ENCODE measurements around the gene RNF19B. TPM values are rescaled to one million over a fixed set of nuclear protein-coding genes. Genes with fewer than 3 reads are reported as not detected.
"Not testable (repeated sequence)": the region's sequence is repeated elsewhere in the genome, so short reads cannot be mapped to it uniquely, and the experiment has no call there.

The RNF19B gene
- total RNA-seq, 2 experiments from 2014 or later, result 8.8 to 10.2 TPM

- peaks cover 15% of the 10 kb centered on the region for H3K4me1 Mint-ChIP-seq
- no peak overlapping the region for H3K4me3 Mint-ChIP-seq
- peaks cover 43% of the 10 kb centered on the region for H3K27me3 Mint-ChIP-seq
Measured at GRCh38 chr1:32915766-32916706, 48.6 kb downstream of the RNF19B start.

DNA sequence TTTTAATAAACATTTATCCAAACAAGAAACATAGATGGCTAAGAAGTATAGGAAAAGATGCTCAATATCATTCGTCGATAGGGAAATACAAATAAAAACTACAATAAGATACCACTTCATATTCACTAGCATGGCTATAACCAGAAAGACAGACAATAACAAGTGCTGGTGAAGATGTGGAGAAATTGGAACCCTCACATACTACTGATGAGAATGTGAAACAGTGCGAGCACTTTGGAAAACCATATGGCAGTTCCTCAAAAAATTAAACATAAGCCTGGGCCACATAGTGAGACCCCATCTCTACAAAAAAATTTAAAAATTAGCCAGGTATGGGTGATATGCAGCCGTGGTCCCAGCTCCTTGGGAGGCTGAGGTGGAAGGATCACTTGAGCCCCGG lies 54.3 kb downstream of the RNF19B start:
- H3K4me3 Mint-ChIP-seq, result no peak overlapping the region
- no peaks in the 10 kb centered on the region for H3K36me3 Mint-ChIP-seq
- H3K27me3 Mint-ChIP-seq, result peaks cover 4% of the 10 kb centered on the region
- H3K27ac Mint-ChIP-seq, result no peak overlapping the region
- DNase-seq, result no peak
- no peaks in the 10 kb centered on the region for H3K4me1 Mint-ChIP-seq
- no peaks in the 10 kb centered on the region for H3K9me3 Mint-ChIP-seq

More at GRCh38 chr1:32915766-32916706, 48.6 kb downstream of the RNF19B start:
- H3K9me3 Mint-ChIP-seq, result no peaks in the 10 kb centered on the region
- no peak for DNase-seq
- no peaks in the 10 kb centered on the region for H3K36me3 Mint-ChIP-seq
- no peak overlapping the region for H3K27ac Mint-ChIP-seq

GRCh38 chr1:32907435-32907834 lies 57.2 kb downstream of the RNF19B start:
- Mint-ChIP-seq H3K9me3 (no peaks in the 10 kb centered on the region), H3K27ac (no peak overlapping the region), H3K27me3 (peaks cover 6% of the 10 kb centered on the region), H3K36me3 (no peaks in the 10 kb centered on the region), H3K4me1 (no peaks in the 10 kb centered on the region), H3K4me3 (no peak overlapping the region)
- no peak for DNase-seq

- no peak overlapping the region for H3K27ac Mint-ChIP-seq
- no peaks in the 10 kb centered on the region for H3K36me3 Mint-ChIP-seq
- H3K9me3 Mint-ChIP-seq, result no peaks in the 10 kb centered on the region
- H3K4me1 Mint-ChIP-seq, result peaks cover 1% of the 10 kb centered on the region
- no peak for DNase-seq
- no peak overlapping the region for H3K4me3 Mint-ChIP-seq
- peaks cover 14% of the 10 kb centered on the region for H3K27me3 Mint-ChIP-seq
Measured at GRCh38 chr1:32906654-32907053, 58.0 kb downstream of the RNF19B start.

DNA sequence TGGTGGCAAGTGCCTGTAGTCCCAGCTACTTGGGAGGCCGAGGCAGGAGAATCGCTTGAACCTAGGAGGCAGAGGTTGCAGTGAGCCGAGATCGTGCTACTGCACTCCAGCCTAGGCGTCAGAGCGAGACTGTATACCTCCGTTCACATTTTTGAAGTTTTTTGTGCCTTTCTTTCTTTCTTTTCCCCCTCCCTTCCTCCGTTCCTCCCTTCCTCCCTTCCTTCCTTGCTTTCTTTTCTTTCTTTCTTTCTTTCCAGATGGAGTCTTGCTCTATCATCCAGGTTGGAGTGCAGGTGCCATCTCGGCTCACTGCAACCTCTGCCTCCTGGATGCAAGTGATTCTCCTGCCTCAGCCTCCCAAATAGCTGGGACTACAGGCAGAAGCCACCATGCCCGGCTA lies 59.0 kb downstream of the RNF19B start:
- not testable (repeated sequence) for H3K4me1 Mint-ChIP-seq, H3K27ac Mint-ChIP-seq, DNase-seq, H3K36me3 Mint-ChIP-seq, H3K9me3 Mint-ChIP-seq, H3K4me3 Mint-ChIP-seq
- peaks cover 20% of the 10 kb centered on the region for H3K27me3 Mint-ChIP-seq

DNA sequence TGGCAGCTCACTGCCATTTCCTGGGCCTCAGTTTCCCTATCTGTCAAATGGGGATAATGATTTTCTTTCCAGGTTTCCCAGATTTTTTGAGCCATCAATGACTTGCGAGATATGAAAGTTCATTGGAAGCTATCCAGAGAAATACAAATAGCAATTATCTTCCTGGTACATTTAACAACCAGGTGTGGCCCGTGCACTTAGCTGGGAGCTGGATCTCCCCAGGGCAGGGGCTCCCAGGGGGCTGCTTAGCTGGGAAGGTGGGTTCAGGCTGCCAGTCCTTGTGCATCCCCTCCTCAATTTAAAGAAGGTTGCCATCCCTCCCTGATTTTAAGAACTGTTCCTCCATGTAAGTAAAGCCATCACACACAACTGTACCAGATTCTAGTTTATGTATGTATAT lies 59.8 kb downstream of the RNF19B start:
- no peak overlapping the region for H3K4me3 Mint-ChIP-seq
- H3K4me1 Mint-ChIP-seq, result peaks cover 2% of the 10 kb centered on the region
- no peak for DNase-seq
- peaks cover 28% of the 10 kb centered on the region for H3K27me3 Mint-ChIP-seq
- H3K36me3 Mint-ChIP-seq, result no peaks in the 10 kb centered on the region
- no peak overlapping the region for H3K27ac Mint-ChIP-seq
- H3K9me3 Mint-ChIP-seq, result no peaks in the 10 kb centered on the region

DNA sequence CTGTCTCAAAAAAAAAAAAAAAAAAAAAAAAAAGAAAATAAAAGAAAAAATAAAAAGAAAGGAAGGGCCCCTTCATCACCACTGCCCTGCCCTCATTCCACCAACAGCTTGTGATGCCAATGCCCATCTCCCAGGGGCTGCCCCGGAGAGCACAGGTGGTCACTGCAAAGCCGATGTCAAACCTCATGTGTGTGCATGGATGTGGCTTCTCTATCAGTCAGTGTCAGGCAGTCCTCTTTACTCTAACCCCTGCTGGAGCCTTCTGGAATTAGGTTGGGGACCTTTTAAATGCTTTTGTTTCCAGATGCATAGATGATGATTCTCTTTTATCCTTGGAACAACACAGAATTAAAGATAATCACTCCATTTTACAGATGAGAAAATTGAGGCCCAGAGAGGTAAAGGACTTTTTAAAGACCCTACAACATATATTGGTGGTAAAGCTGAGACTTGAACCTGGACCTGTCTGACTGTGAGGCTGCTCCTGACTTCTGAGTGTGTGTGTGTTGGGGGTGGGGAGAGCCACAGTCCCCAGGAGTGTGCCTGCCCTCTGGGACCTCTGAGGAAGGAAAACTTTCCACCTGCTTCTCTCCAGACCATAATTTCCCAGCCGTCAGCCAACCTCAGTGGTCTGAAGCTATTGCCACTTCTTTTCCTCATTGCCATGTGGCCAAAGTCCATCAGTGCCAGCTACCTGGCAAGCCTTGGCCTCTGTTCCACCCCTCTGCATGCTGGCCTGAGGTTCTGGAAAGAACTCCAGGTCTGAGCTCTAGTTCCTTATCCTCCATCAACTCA lies 60.4 kb downstream of the RNF19B start:
- Mint-ChIP-seq H3K4me1 (peaks cover 2% of the 10 kb centered on the region), H3K4me3 (no peak overlapping the region), H3K9me3 (no peaks in the 10 kb centered on the region), H3K27me3 (peaks cover 32% of the 10 kb centered on the region), H3K27ac (no peak overlapping the region), H3K36me3 (no peaks in the 10 kb centered on the region)
- no peak for DNase-seq

GRCh38 chr1:32902535-32902920 lies 62.1 kb downstream of the RNF19B start:
- H3K36me3 Mint-ChIP-seq, result no peaks in the 10 kb centered on the region

GRCh38 chr1:32901823-32902534 lies 62.6 kb downstream of the RNF19B start:
- Mint-ChIP-seq H3K4me1 (peaks cover 2% of the 10 kb centered on the region), H3K27ac (no peak overlapping the region), H3K4me3 (peak overlapping the region; percentile 73), H3K27me3 (peaks cover 35% of the 10 kb centered on the region), H3K36me3 (no peaks in the 10 kb centered on the region), H3K9me3 (no peaks in the 10 kb centered on the region)
- no peak for DNase-seq

More at GRCh38 chr1:32902535-32902920, 62.1 kb downstream of the RNF19B start:
- Mint-ChIP-seq H3K9me3 (no peaks in the 10 kb centered on the region), H3K27ac (no peak overlapping the region), H3K4me3 (no peak overlapping the region), H3K27me3 (peaks cover 35% of the 10 kb centered on the region), H3K4me1 (peaks cover 2% of the 10 kb centered on the region)
- no peak for DNase-seq

GRCh38 chr1:32900956-32901822 lies 63.4 kb downstream of the RNF19B start, which contains the start of gene TMEM54:
Gene TMEM54, minus strand, starts transcription at chr1:32901389. Its CDS starts 151 bp downstream, at chr1:32901238.
- Mint-ChIP-seq H3K36me3 (no peaks in the 10 kb centered on the region), H3K27ac (no peak within 1 kb of the TSS), H3K4me1 (peaks cover 2% of the 10 kb centered on the region), H3K27me3 (peaks cover 35% of the 10 kb centered on the region), H3K9me3 (no peaks in the 10 kb centered on the region), H3K4me3 (peak within 1 kb of the TSS; percentile 73)
- peak; percentile 41 for DNase-seq

GRCh38 chr1:32900371-32900955 lies 64.1 kb downstream of the RNF19B start:
- peaks cover 2% of the 10 kb centered on the region for H3K4me1 Mint-ChIP-seq
- H3K4me3 Mint-ChIP-seq, result peak overlapping the region; percentile 57
- no peaks in the 10 kb centered on the region for H3K36me3 Mint-ChIP-seq
- peaks cover 35% of the 10 kb centered on the region for H3K27me3 Mint-ChIP-seq
- DNase-seq, result no peak
- no peak overlapping the region for H3K27ac Mint-ChIP-seq
- H3K9me3 Mint-ChIP-seq, result no peaks in the 10 kb centered on the region

- peaks cover 38% of the 10 kb centered on the region for H3K27me3 Mint-ChIP-seq
- DNase-seq, result no peak
- H3K27ac Mint-ChIP-seq, result no peak overlapping the region
- H3K36me3 Mint-ChIP-seq, result no peaks in the 10 kb centered on the region
- no peaks in the 10 kb centered on the region for H3K9me3 Mint-ChIP-seq
- H3K4me1 Mint-ChIP-seq, result peaks cover 2% of the 10 kb centered on the region
- H3K4me3 Mint-ChIP-seq, result no peak overlapping the region
Measured at GRCh38 chr1:32899586-32900296, 64.9 kb downstream of the RNF19B start.

DNA sequence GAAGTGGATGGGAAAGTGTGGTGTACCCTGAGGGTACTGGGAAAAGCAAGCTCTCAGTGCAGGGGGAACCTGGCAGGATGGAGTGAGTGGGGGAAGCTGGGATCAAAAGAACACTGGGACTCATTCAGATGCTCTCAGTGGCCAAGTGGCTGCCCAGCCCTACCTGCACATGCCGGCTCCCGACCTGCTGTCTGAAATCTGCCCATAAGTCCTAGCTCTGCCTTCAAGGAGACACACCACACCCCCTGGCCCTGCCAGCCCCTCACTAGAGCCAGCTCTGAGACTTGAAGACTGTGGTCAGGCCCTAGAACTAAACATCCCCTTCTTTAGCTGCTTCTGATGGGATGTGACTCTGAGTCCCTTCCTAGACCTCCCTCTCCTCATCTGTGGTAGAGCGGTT lies 65.7 kb downstream of the RNF19B start:
- H3K27ac Mint-ChIP-seq, result no peak overlapping the region
- peaks cover 2% of the 10 kb centered on the region for H3K4me1 Mint-ChIP-seq
- H3K9me3 Mint-ChIP-seq, result no peaks in the 10 kb centered on the region
- no peaks in the 10 kb centered on the region for H3K36me3 Mint-ChIP-seq
- H3K27me3 Mint-ChIP-seq, result peaks cover 39% of the 10 kb centered on the region
- no peak for DNase-seq
- H3K4me3 Mint-ChIP-seq, result no peak overlapping the region

All from activated naive CD8-positive, alpha-beta T cell treated with anti-CD3 and anti-CD28 coated beads for 36 hours (primary cell).